Measurements from ENCODE around the gene KRTAP10-12. TPM values are rescaled to one million over a fixed set of nuclear protein-coding genes. Genes with fewer than 3 reads are reported as not detected.
"Not testable (repeated sequence)": the region's sequence is repeated elsewhere in the genome, so short reads cannot be mapped to it uniquely, and the experiment has no call there.

KRTAP10-12 gene
- total and polyA plus RNA-seq, 2 of the 13 experiments (the other 11 are each of a cell fraction or from before 2014, with no cell fraction given) = not detected

GRCh38 chr21:44661567-44661966, 35.4 kb upstream of the KRTAP10-12 start:
- H3K4me2 ChIP-seq (ENCODE audit: low read depth, low read length); H3K27me3 ChIP-seq (ENCODE audit: control insufficient read depth in 1 of 2, insufficient read depth in 2 of 2, low read length in 2 of 2); H2AFZ ChIP-seq (ENCODE audit: low read length); H3K4me1 ChIP-seq (ENCODE audit: insufficient read depth, low read length); H3K36me3 ChIP-seq (replicated peaks in 1 of 2; ENCODE audit: control insufficient read depth in 1 of 2, insufficient read depth in 2 of 2, low read length in 2 of 2); H3K4me3 ChIP-seq (replicated peaks in 1 of 3; ENCODE audit: insufficient read depth in 1 of 3, low read depth in 2 of 3, low read length in 3 of 3); H3K79me2 ChIP-seq (ENCODE audit: insufficient read depth, low read length); H3K9me3 ChIP-seq (ENCODE audit: low read length); H3K27ac ChIP-seq (ENCODE audit: extremely low read length, insufficient read depth, low read length); intact Hi-C loops (cut with micrococcal nuclease; ENCODE audit: unreplicated experiment); CTCF ChIA-PET (ENCODE audit: low intra/inter-chr PET ratio, low total read pairs); H3K9ac ChIP-seq (ENCODE audit: insufficient read depth, low read depth, low read length); H4K20me1 ChIP-seq (ENCODE audit: insufficient read depth, low read length); in situ Hi-C loops (cut with HindIII; ENCODE audit: extremely low pct_ligation_motif_present, low pct_unique_long_range_greater_than_20kb); DNase-seq (ENCODE audit: low spot score); ATAC-seq; BruUV-seq (replicated peaks); POLR2A ChIA-PET; FAIRE-seq: not testable (repeated sequence)
- WGBS (ENCODE audit: low lambda C conversion rate) = 41% methylated on average over 7 of the region's 7 CpGs

- ATAC-seq (no peak), FAIRE-seq (no peak), DNase-seq (ENCODE audit: low spot score) (no peak)
- Histone ChIP-seq H3K36me3 (replicated peaks in 1 of 2; ENCODE audit: control insufficient read depth in 1 of 2, insufficient read depth in 2 of 2, low read length in 2 of 2) (no peaks in the 10 kb centered on the region), H3K79me2 (ENCODE audit: insufficient read depth, low read length) (no peaks in the 10 kb centered on the region), H3K4me2 (ENCODE audit: low read depth, low read length) (no peak overlapping the region), H2AFZ (ENCODE audit: low read length) (no peak overlapping the region), H4K20me1 (ENCODE audit: insufficient read depth, low read length) (no peaks in the 10 kb centered on the region), H3K27ac (ENCODE audit: extremely low read length, insufficient read depth, low read length) (no peak overlapping the region), H3K9me3 (ENCODE audit: low read length) (no peaks in the 10 kb centered on the region), H3K9ac (ENCODE audit: insufficient read depth, low read depth, low read length) (no peak overlapping the region), H3K27me3 (ENCODE audit: control insufficient read depth in 1 of 2, insufficient read depth in 2 of 2, low read length in 2 of 2) (no peaks in the 10 kb centered on the region; a peak in 1 of 5 replicates), H3K4me3 (replicated peaks in 1 of 3; ENCODE audit: insufficient read depth in 1 of 3, low read depth in 2 of 3, low read length in 3 of 3) (no peak overlapping the region), H3K4me1 (ENCODE audit: insufficient read depth, low read length) (no peaks in the 10 kb centered on the region)
- BruUV-seq (replicated peaks) = no TSS peak
- ChIA-PET CTCF (ENCODE audit: low intra/inter-chr PET ratio, low total read pairs) (no interaction called here), POLR2A (no interaction called here)
- WGBS (ENCODE audit: low lambda C conversion rate) = 21% methylated on average over 4 of the region's 5 CpGs
- in situ Hi-C loops (cut with HindIII; ENCODE audit: extremely low pct_ligation_motif_present, low pct_unique_long_range_greater_than_20kb) = no loop called here
- intact Hi-C loops (cut with micrococcal nuclease; ENCODE audit: unreplicated experiment) = no loop called here
- TF ChIP-seq ATF2 (CRISPR knock-in tag; IDR thresholded peaks at IDR 0.05) (no peak), STAT6 (CRISPR knock-in tag; IDR thresholded peaks at IDR 0.05; ENCODE audit: borderline replicate concordance) (no peak), ZFP37 (CRISPR knock-in tag; IDR thresholded peaks at IDR 0.05; ENCODE audit: borderline replicate concordance) (no peak), ZNF329 (CRISPR knock-in tag; IDR thresholded peaks at IDR 0.05; ENCODE audit: low read depth) (no peak), DMAP1 (CRISPR knock-in tag; IDR thresholded peaks at IDR 0.05) (no peak), ZNF44 (CRISPR knock-in tag; IDR thresholded peaks at IDR 0.05) (no peak), ZNF616 (CRISPR knock-in tag; IDR thresholded peaks at IDR 0.05; ENCODE audit: low read depth) (no peak), ATF7-NPFF (CRISPR knock-in tag; IDR thresholded peaks at IDR 0.05; ENCODE audit: low read depth) (no peak), FIP1L1 (IDR thresholded peaks at IDR 0.05; ENCODE audit: borderline replicate concordance, insufficient read depth, low read depth, low read length) (no peak), PPARG (CRISPR knock-in tag; conservative IDR thresholded peaks at IDR 0.05) (no peak), SAP130 (CRISPR knock-in tag; IDR thresholded peaks at IDR 0.05; ENCODE audit: low read depth) (no peak), ZNF780A (CRISPR knock-in tag; IDR thresholded peaks at IDR 0.05) (no peak), ZBTB33 (CRISPR knock-in tag; IDR thresholded peaks at IDR 0.05) (no peak), ZNF772 (CRISPR knock-in tag; IDR thresholded peaks at IDR 0.05) (no peak)
These were observed 32.3 kb upstream of the KRTAP10-12 start for GRCh38 chr21:44664691-44665090.
